ENCODE results near the gene TNFAIP8.
"Not testable (repeated sequence)": the region's sequence is repeated elsewhere in the genome, so short reads cannot be mapped to it uniquely, and the experiment has no call there.

- TF ChIP-seq, protein P1, sequence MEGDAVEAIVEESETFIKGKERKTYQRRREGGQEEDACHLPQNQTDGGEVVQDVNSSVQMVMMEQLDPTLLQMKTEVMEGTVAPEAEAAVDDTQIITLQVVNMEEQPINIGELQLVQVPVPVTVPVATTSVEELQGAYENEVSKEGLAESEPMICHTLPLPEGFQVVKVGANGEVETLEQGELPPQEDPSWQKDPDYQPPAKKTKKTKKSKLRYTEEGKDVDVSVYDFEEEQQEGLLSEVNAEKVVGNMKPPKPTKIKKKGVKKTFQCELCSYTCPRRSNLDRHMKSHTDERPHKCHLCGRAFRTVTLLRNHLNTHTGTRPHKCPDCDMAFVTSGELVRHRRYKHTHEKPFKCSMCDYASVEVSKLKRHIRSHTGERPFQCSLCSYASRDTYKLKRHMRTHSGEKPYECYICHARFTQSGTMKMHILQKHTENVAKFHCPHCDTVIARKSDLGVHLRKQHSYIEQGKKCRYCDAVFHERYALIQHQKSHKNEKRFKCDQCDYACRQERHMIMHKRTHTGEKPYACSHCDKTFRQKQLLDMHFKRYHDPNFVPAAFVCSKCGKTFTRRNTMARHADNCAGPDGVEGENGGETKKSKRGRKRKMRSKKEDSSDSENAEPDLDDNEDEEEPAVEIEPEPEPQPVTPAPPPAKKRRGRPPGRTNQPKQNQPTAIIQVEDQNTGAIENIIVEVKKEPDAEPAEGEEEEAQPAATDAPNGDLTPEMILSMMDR (IDR thresholded peaks at IDR 0.05), result not testable (repeated sequence)
- not testable (repeated sequence) for TF ChIP-seq POLR2A (IDR thresholded peaks at IDR 0.05)
Observed at GRCh38 chr5:119414124-119414734, 58.4 kb downstream of the TNFAIP8 start.

Measured in uterus (tissue), 2 donors.